ENCODE measurements around the gene FRAT2. TPM values are rescaled to one million over a fixed set of nuclear protein-coding genes. Genes with fewer than 3 reads are reported as not detected.
A peak's percentile ranks its signal among the peaks of the same experiment; 100 is the strongest.

FRAT2 gene, protein sequence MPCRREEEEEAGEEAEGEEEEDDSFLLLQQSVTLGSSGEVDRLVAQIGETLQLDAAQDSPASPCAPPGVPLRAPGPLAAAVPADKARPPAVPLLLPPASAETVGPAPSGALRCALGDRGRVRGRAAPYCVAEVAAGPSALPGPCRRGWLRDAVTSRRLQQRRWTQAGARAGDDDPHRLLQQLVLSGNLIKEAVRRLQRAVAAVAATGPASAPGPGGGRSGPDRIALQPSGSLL
- 10 to 100 TPM; 29.0 to 30.6 TPM for total RNA-seq
- polyA plus RNA-seq, result 10 to 100 TPM in 2 of 3 donors, 1 to 10 TPM in 1; 9.3 to 27.4 (median 23.6) TPM
- total RNA-seq, result 20.6 to 50.7 (median 29.4) reads per million in 6 experiments

DNA sequence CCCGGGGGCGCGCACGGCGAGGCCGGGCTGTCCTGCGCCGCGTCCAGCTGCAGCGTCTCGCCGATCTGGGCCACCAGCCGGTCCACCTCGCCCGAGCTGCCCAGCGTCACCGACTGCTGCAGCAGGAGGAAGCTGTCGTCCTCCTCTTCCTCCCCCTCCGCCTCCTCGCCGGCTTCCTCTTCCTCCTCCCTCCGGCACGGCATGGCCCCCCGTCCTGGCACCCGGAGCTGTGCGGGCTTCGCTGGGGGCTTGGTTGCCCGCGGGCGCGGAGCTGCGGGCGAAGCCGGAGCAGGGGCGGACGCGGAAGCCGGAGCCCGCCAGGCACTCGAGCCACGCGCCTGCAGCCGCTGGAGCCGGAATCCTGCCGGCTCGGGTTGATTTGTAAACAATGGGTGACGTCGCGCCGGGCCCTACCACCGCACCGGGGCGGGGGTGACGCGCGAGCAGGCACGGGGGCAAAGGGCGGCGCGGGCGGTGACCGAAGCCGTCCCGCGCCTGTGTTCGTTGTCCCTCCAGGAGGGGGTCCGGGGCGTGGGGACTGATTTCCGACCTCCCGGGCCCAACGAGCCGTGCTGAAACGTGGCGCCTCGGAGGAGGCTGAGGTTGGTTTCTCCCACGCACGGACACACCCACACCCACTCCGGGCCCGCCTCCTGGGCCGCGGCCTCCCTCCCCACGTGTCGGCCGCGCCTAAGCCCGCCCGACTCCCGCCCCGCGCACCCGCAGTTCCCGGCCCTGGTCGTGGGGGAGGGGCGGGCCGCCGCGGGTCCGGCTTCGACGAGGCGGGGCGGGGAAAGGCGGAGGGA is at the start of gene FRAT2:
FRAT2 (minus strand) TSS at position 360 of the 806 bp plus-strand sequence; CDS start at position 203, 157 bp downstream.
- peak within 1 kb of the TSS; percentile 87 to 97 (median 96) for H3K27ac Mint-ChIP-seq
- ATAC-seq, result peak; percentile 83 to 86

DNA sequence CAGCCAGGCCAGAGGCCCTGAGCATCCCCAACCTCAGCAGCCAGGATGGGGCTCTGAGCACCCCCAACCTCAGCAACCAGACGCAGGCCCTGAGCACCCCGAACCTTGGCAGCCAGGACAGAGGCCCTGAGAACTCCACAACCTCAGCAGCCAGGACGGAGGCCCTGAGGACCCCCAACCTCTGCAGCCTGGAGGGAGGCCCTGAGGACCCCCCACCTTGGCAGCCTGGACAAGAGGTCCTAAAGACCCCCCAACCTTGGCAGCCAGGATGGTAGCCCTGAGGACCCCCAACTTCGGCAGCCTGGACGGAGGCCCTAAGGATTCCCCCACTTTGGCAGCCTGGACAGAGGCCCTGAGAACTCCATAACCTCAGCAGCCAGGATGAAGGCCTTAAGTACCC is 49.6 kb upstream of the FRAT2 start:
- no peak overlapping the region for H3K27ac Mint-ChIP-seq
- H3K4me1 Mint-ChIP-seq, result peaks cover 0 to 1% (median 0%) of the 10 kb centered on the region in 4 donors
- ATAC-seq, result no peak

More for the DNA sequence above, at the start of gene FRAT2:
- H3K27me3 Mint-ChIP-seq, result no peaks in the 10 kb centered on the region
- POLR2A ChIA-PET, result interaction anchor here (0.6 to 7.6 kb wide), 6 partner anchors 8 to 832 kb away, joined by 3 to 179 read pairs (median 6); partner anchors contain the start of gene FRAT1
- H3K9me3 Mint-ChIP-seq, result no peaks in the 10 kb centered on the region
- peaks cover 0 to 23% (median 7%) of the 10 kb centered on the region in 3 donors for H3K36me3 Mint-ChIP-seq
- peak within 1 kb of the TSS; percentile 87 to 98 (median 92) for H3K4me3 Mint-ChIP-seq
- H3K4me1 Mint-ChIP-seq, result peaks cover 26 to 48% (median 40%) of the 10 kb centered on the region in 4 donors
- DNase-seq, result peak; percentile 79 to 98 (median 86)

DNA sequence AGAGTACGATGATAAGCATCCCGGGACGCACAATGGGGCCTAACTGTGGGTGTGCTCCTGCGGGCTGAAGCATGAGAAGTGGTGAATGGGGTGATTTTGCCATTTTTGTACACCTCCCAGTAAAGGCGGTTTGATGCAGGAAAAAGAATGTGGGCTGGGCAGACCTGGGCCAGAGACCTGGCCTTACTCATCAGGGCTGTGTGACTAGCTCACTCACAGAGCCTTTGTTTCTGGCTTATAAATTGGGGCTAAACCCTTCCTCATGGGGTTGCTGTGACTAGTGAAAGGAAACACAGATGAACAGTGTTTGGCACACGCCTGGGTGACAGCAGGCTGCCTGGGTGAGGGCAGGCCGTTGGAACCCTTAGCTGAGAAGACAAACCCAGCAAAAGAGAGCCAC is 48.6 kb upstream of the FRAT2 start:
- DNase-seq (no peak), ATAC-seq (no peak)
- H3K4me1 Mint-ChIP-seq, result peaks cover 0 to 1% (median 0%) of the 10 kb centered on the region in 4 donors
- H3K9me3 Mint-ChIP-seq, result no peaks in the 10 kb centered on the region
- H3K27me3 Mint-ChIP-seq, result no peaks in the 10 kb centered on the region
- peaks cover 0 to 58% (median 11%) of the 10 kb centered on the region in 3 donors for H3K36me3 Mint-ChIP-seq
- H3K27ac Mint-ChIP-seq, result no peak overlapping the region
- H3K4me3 Mint-ChIP-seq, result no peak overlapping the region
- POLR2A ChIA-PET, result no interaction called here

More for the DNA sequence above, 49.6 kb upstream of the FRAT2 start:
- Mint-ChIP-seq H3K4me3 (no peak overlapping the region), H3K36me3 (peaks cover 0 to 61% (median 14%) of the 10 kb centered on the region in 3 donors), H3K9me3 (no peaks in the 10 kb centered on the region), H3K27me3 (no peaks in the 10 kb centered on the region)
- no peak for DNase-seq
- POLR2A ChIA-PET, result no interaction called here

- no peaks in the 10 kb centered on the region for H3K9me3 Mint-ChIP-seq
- no peak for ATAC-seq
Measured at GRCh38 chr10:97381626-97382025, 47.1 kb upstream of the FRAT2 start.

DNA sequence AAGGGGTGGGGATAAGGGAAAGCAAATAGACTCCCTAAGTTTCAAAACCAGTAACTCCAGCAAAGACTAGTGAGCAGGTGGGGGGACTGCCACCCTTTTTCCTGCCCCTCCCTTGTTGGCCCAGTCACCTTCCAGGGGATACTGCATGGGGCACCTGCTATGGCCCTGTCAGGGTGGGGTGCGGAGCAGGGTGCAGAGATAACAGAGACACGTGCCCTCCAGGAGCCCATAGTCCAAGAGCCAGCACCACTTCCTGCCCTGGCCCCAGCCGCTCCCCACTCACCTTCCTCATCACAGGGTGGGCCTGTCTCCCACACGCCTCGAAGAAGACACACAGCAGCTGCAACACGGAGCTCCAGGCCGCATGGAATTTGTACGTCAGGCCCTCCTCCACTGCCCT is 46.0 kb upstream of the FRAT2 start:
- POLR2A ChIA-PET, result no interaction called here
- DNase-seq (no peak), ATAC-seq (peak in 1 of 2 donors; percentile 13)
- peaks cover 0 to 53% (median 9%) of the 10 kb centered on the region in 3 donors for H3K36me3 Mint-ChIP-seq
- H3K27me3 Mint-ChIP-seq, result no peaks in the 10 kb centered on the region
- no peak overlapping the region for H3K4me3 Mint-ChIP-seq
- H3K9me3 Mint-ChIP-seq, result no peaks in the 10 kb centered on the region
- H3K27ac Mint-ChIP-seq, result no peak overlapping the region
- peaks cover 0 to 1% (median 0%) of the 10 kb centered on the region in 4 donors for H3K4me1 Mint-ChIP-seq

More at GRCh38 chr10:97381626-97382025, 47.1 kb upstream of the FRAT2 start:
- peaks cover 0 to 51% (median 5%) of the 10 kb centered on the region in 3 donors for H3K36me3 Mint-ChIP-seq
- POLR2A ChIA-PET, result no interaction called here
- peak overlapping the region in 1 of 10 donors; percentile 13 for H3K27ac Mint-ChIP-seq
- DNase-seq, result no peak
- no peaks in the 10 kb centered on the region for H3K27me3 Mint-ChIP-seq
- H3K4me3 Mint-ChIP-seq, result no peak overlapping the region
- H3K4me1 Mint-ChIP-seq, result peaks cover 0 to 1% (median 0%) of the 10 kb centered on the region in 4 donors

- POLR2A ChIA-PET, result no interaction called here
- H3K27me3 Mint-ChIP-seq, result no peaks in the 10 kb centered on the region
- DNase-seq (no peak), ATAC-seq (no peak)
- peaks cover 0 to 56% (median 12%) of the 10 kb centered on the region in 3 donors for H3K36me3 Mint-ChIP-seq
- H3K27ac Mint-ChIP-seq, result no peak overlapping the region
- H3K4me3 Mint-ChIP-seq, result no peak overlapping the region
- H3K4me1 Mint-ChIP-seq, result no peaks in the 10 kb centered on the region
- H3K9me3 Mint-ChIP-seq, result no peaks in the 10 kb centered on the region
Measured at GRCh38 chr10:97378933-97379921, 44.7 kb upstream of the FRAT2 start.

DNA sequence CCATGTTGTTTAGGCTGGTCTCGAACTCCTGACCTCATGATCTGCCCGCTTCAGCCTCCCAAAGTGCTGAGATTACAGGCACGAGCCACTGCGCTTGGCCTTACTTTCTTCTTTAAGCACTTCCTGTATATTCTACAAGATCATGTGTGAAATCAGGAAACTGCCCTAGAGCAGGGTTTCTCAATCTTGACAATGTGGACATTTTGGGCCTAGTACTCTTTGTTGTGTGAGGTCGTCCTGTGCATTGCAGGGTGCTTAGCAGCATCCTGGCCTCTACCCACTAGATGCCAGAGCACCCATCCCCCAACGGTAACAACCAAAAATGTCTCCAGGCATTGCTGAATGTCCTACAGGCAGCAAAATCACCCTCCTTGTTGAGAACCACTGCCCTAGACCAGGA is 41.9 kb upstream of the FRAT2 start:
- no peak overlapping the region for H3K4me3 Mint-ChIP-seq
- POLR2A ChIA-PET, result no interaction called here
- no peaks in the 10 kb centered on the region for H3K9me3 Mint-ChIP-seq
- no peaks in the 10 kb centered on the region for H3K4me1 Mint-ChIP-seq
- H3K36me3 Mint-ChIP-seq, result peaks cover 0 to 67% (median 18%) of the 10 kb centered on the region in 3 donors
- H3K27ac Mint-ChIP-seq, result peak overlapping the region in 2 of 10 donors; percentile 37 to 67
- no peak for ATAC-seq
- DNase-seq, result no peak
- no peaks in the 10 kb centered on the region for H3K27me3 Mint-ChIP-seq

- POLR2A ChIA-PET, result no interaction called here
- no peak for DNase-seq
- Mint-ChIP-seq H3K27ac (no peak overlapping the region), H3K4me1 (peaks cover 0 to 2% (median 0%) of the 10 kb centered on the region in 4 donors), H3K36me3 (peaks cover 0 to 76% (median 18%) of the 10 kb centered on the region in 3 donors), H3K9me3 (no peaks in the 10 kb centered on the region), H3K27me3 (no peaks in the 10 kb centered on the region), H3K4me3 (no peak overlapping the region)
- no peak for ATAC-seq
Measured at GRCh38 chr10:97373456-97373855, 38.9 kb upstream of the FRAT2 start.

GRCh38 chr10:97372233-97372875 is 37.8 kb upstream of the FRAT2 start:
- Mint-ChIP-seq H3K4me3 (no peak overlapping the region), H3K4me1 (peaks cover 0 to 2% (median under 1%) of the 10 kb centered on the region in 4 donors), H3K27ac (no peak overlapping the region), H3K9me3 (no peaks in the 10 kb centered on the region), H3K36me3 (peaks cover 0 to 72% (median 18%) of the 10 kb centered on the region in 3 donors), H3K27me3 (no peaks in the 10 kb centered on the region)
- DNase-seq (no peak), ATAC-seq (no peak)
- POLR2A ChIA-PET, result no interaction called here

DNA sequence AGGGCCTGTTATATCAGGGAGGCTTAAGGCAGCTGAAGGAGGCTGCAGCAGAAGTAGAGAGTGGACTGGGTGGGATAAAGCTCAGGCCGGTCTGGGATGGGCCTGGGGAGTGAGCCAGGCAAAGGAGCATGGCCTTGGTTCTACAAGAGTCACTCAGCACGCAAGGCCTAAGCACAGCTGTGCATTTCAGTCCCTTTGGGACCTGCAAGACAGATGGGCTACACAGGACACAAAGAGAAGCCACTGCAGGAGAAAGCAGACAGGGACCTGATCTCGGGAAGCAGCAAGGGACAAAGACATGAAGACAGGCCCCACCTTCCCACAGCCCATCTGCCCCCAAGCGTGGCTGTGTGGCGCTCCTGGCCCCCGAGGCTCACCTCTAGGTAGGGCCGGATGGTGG is 37.2 kb upstream of the FRAT2 start:
- Mint-ChIP-seq H3K4me3 (no peak overlapping the region), H3K9me3 (no peaks in the 10 kb centered on the region), H3K27me3 (no peaks in the 10 kb centered on the region), H3K27ac (no peak overlapping the region), H3K36me3 (peaks cover 0 to 75% (median 18%) of the 10 kb centered on the region in 3 donors), H3K4me1 (peaks cover 0 to 4% (median under 1%) of the 10 kb centered on the region in 4 donors)
- POLR2A ChIA-PET, result no interaction called here
- no peak for DNase-seq
- ATAC-seq, result no peak

DNA sequence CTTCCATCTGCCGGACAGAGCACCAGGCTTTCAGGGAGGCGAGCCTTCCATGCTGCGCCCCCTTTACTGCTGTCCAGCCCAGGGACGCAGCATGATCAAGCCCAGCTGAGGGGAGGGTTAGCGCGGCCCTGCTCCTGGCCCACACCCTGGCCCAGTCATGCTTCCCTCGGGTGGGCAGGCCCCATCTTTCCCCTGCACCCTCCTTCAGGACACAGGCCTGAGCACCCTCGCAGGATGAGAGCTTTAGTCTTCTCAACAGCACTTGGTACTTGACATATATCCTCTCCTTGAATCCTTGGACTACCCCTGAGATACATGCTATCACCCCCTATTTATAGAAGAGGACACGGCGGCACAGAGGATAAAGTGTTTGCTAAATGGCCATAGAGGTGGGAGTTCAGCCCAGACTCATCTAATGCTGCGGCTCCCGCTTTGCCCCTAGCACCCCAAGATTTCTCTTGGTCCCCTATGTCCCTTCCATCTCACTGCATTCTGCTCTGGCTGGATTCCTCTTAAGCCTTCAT is 32.7 kb upstream of the FRAT2 start:
- POLR2A ChIA-PET, result interaction anchor here (0.6 to 0.7 kb wide), 2 partner anchors 10 to 184 kb away, joined by 4 to 5 read pairs; no protein-coding TSS in a partner anchor
- peak overlapping the region in 1 of 10 donors; percentile 2 for H3K27ac Mint-ChIP-seq
- H3K4me1 Mint-ChIP-seq, result peaks cover 0 to 25% (median 2%) of the 10 kb centered on the region in 4 donors
- DNase-seq (no peak), ATAC-seq (no peak)
- no peaks in the 10 kb centered on the region for H3K9me3 Mint-ChIP-seq
- no peak overlapping the region for H3K4me3 Mint-ChIP-seq
- H3K36me3 Mint-ChIP-seq, result peaks cover 0 to 70% (median 9%) of the 10 kb centered on the region in 3 donors
- no peaks in the 10 kb centered on the region for H3K27me3 Mint-ChIP-seq

Data from naive thymus-derived CD8-positive, alpha-beta T cell (primary cell).